Caco-2 (cell line): ENCODE measurements around the gene FAM168A. TPM values are rescaled to one million over a fixed set of nuclear protein-coding genes. Genes with fewer than 3 reads are reported as not detected.

Experiments used
- BruUV-seq: library from RNA; stranded (reverse); fragments of 400-500 nt; replicated peaks from 2 replicates; lab custom pipeline; 2021; lab: Mats Ljungman, UMichigan
- CTCF ChIA-PET: fragments of 300-600 bp; sonication (Branson Sonifier 250); formaldehyde crosslinking; loops from one replicate; lab custom pipeline; 2022; ENCODE audit warnings: antibody characterized with exemption; lab: Charles Lee
- POLR2A ChIA-PET: fragments of 300-600 bp; sonication (Branson Sonifier 250); formaldehyde crosslinking; loops from one replicate; lab custom pipeline; 2022; ENCODE audit warnings: antibody characterized with exemption; lab: Charles Lee
- DNase-seq, 2 experiments: peaks; one replicate each; pipeline versions ENCODE4 v3.0.0 to v3.0.0-alpha.2; 2020 to 2022
- H3K27me3 ChIP-seq: replicated peaks from 2 replicates; pipeline ENCODE4 v1.6.0; 2011; ENCODE audit warnings: low read length; ENCODE audit not compliant: control insufficient read depth, insufficient read depth
- H3K36me3 ChIP-seq: 2 replicates; pipeline ENCODE4 v1.5.1; 2011; ENCODE audit warnings: low read length; ENCODE audit not compliant: control insufficient read depth, insufficient read depth
- H3K4me1 ChIP-seq: fragments of 250-450 bp; sonication (Bioruptor Pico); 2 replicates; pipeline ENCODE4 v1.5.1; 2020; ENCODE audit warnings: mild to moderate bottlenecking
- H3K4me3 ChIP-seq: 2 replicates; pipeline ENCODE4 v1.5.1; 2011; ENCODE audit warnings: low read depth, mild to moderate bottlenecking, control low read depth, low read length
- H3K9me3 ChIP-seq: fragments of 250-450 bp; sonication (Bioruptor Pico); 2 replicates; pipeline ENCODE4 v1.5.1; 2020; ENCODE audit warnings: mild to moderate bottlenecking, moderate library complexity
- H3K27ac Mint-ChIP-seq: one replicate; pipeline ENCODE4 v1.8.0; 2022; ENCODE audit warnings: mixed read lengths; ENCODE audit not compliant: unreplicated experiment
- H3K27me3 Mint-ChIP-seq: one replicate; pipeline ENCODE4 v1.8.0; 2022; ENCODE audit warnings: mixed read lengths; ENCODE audit not compliant: insufficient read depth, unreplicated experiment
- H3K36me3 Mint-ChIP-seq: one replicate; pipeline ENCODE4 v1.8.0; 2022; ENCODE audit warnings: mild to moderate bottlenecking, mixed read lengths; ENCODE audit not compliant: insufficient read depth, unreplicated experiment
- H3K4me1 Mint-ChIP-seq: one replicate; pipeline ENCODE4 v1.8.0; 2022; ENCODE audit warnings: low read depth, mixed read lengths; ENCODE audit not compliant: unreplicated experiment
- H3K4me3 Mint-ChIP-seq: one replicate; pipeline ENCODE4 v1.8.0; 2022; ENCODE audit warnings: mild to moderate bottlenecking, moderate library complexity, mixed read lengths; ENCODE audit not compliant: unreplicated experiment
- H3K9me3 Mint-ChIP-seq: one replicate; pipeline ENCODE4 v1.8.0; 2022; ENCODE audit warnings: mixed read lengths; ENCODE audit not compliant: unreplicated experiment
- CTCF ChIP-seq, 2 experiments: fragments of 200-600 bp in 1 of 2; IDR thresholded peaks; 1 replicate in 1 of 2; 2 replicates in 1 of 2; pipeline versions ENCODE4 v1.5.1 to v1.8.0; 2011 to 2022; ENCODE audit warnings: antibody characterized with exemption in 1 of 2, control low read depth in 1 of 2, inconsistent platforms in 1 of 2, low read depth in 1 of 2, low read length in 1 of 2, mild to moderate bottlenecking in 1 of 2, moderate library complexity in 1 of 2; ENCODE audit not compliant: insufficient read depth in 1 of 2, severe bottlenecking in 1 of 2, unreplicated experiment in 1 of 2
- intact Hi-C: fragments of 100-400 bp; cut with micrococcal nuclease; formaldehyde crosslinking; loops from one replicate; pipeline ENCODE4 v1.10.0; 2022; ENCODE audit not compliant: unreplicated experiment
- total RNA-seq: library from RNA; stranded (reverse); gene quantifications from 2 replicates; pipeline ENCODE4 v1.2.3, GENCODE V29; 2022

FAM168A gene
- total RNA-seq, 1 experiment from 2014 or later, result 46.0 TPM

- H3K36me3 ChIP-seq, result no peaks in the 10 kb centered on the region; the same call in 1 of the 2 replicates
- ChIA-PET POLR2A (interaction anchor here (0.5 kb wide), 1 partner anchor 1172 kb away, joined by 7 read pairs; no protein-coding TSS in a partner anchor), CTCF (interaction anchor here (0.8 to 1.3 kb wide), 3 partner anchors 13 to 55 kb away, joined by 3 to 7 read pairs (median 4); no protein-coding TSS in a partner anchor)
- no peak overlapping the region for H3K4me3 ChIP-seq
- no peaks in the 10 kb centered on the region for H3K9me3 ChIP-seq
- Mint-ChIP-seq H3K4me1 (no peaks in the 10 kb centered on the region), H3K27ac (no peak overlapping the region), H3K27me3 (no peaks in the 10 kb centered on the region), H3K36me3 (peaks cover 20% of the 10 kb centered on the region), H3K4me3 (no peak overlapping the region), H3K9me3 (no peaks in the 10 kb centered on the region)
- BruUV-seq, result no TSS peak
- no peaks in the 10 kb centered on the region for H3K27me3 ChIP-seq
- DNase-seq, result no peak
- intact Hi-C loops, result loop anchor here (10.0 kb wide), 1 partner anchor 188 kb away; the partner anchor contains the start of gene FAM168A
- no peak for TF ChIP-seq CTCF (IDR thresholded peaks at IDR 0.05; ENCODE audit: insufficient read depth in 1 of 2, low read depth in 1 of 2, low read length in 1 of 2, severe bottlenecking in 1 of 2, unreplicated experiment in 1 of 2)
- H3K4me1 ChIP-seq, result no peaks in the 10 kb centered on the region
Measured at GRCh38 chr11:73406619-73407018, 191.3 kb downstream of the FAM168A start.

DNA sequence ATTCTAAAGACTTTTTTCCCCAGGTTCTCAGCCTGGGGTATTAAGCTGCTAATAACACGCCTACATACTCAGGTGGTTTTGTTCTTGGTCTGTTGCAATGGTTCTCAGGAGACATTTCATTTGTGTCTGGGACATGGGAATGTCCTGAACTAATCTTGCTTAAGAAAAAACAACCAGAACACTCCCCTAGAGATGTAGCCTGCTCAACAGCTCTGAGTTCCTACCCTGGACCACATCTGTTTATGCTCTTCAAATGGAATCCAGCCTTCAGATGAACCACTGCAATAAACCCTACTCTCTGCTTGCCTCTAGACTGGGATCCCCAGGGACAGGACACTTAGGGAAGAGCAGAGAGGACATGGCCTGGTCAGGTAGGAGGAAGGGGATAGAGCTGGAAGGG lies 191.8 kb downstream of the FAM168A start:
- peaks cover 20% of the 10 kb centered on the region for H3K36me3 Mint-ChIP-seq
- no peaks in the 10 kb centered on the region for H3K4me1 Mint-ChIP-seq
- no peak overlapping the region for H3K4me3 Mint-ChIP-seq
- Histone ChIP-seq H3K4me3 (no peak overlapping the region), H3K9me3 (no peaks in the 10 kb centered on the region), H3K4me1 (no peaks in the 10 kb centered on the region), H3K36me3 (no peaks in the 10 kb centered on the region; the same call in 1 of the 2 replicates), H3K27me3 (no peaks in the 10 kb centered on the region)
- intact Hi-C loops, result loop anchor here (10.0 kb wide), 1 partner anchor 189 kb away; the partner anchor contains the start of gene FAM168A
- no peak overlapping the region for H3K27ac Mint-ChIP-seq
- H3K9me3 Mint-ChIP-seq, result no peaks in the 10 kb centered on the region
- H3K27me3 Mint-ChIP-seq, result no peaks in the 10 kb centered on the region
- DNase-seq, result no peak
- no TSS peak for BruUV-seq
- TF ChIP-seq CTCF (IDR thresholded peaks at IDR 0.05; ENCODE audit: insufficient read depth in 1 of 2, low read depth in 1 of 2, low read length in 1 of 2, severe bottlenecking in 1 of 2, unreplicated experiment in 1 of 2), result no peak
- ChIA-PET CTCF (interaction anchor here (0.8 kb wide), 1 partner anchor 48 kb away, joined by 3 read pairs; no protein-coding TSS in a partner anchor), POLR2A (no interaction called here)

GRCh38 chr11:73405146-73405510 lies 192.8 kb downstream of the FAM168A start:
- H3K4me1 ChIP-seq, result no peaks in the 10 kb centered on the region
- no peaks in the 10 kb centered on the region; the same call in 1 of the 2 replicates for H3K36me3 ChIP-seq
- Mint-ChIP-seq H3K27me3 (no peaks in the 10 kb centered on the region), H3K4me1 (no peaks in the 10 kb centered on the region), H3K9me3 (no peaks in the 10 kb centered on the region), H3K27ac (no peak overlapping the region), H3K4me3 (no peak overlapping the region), H3K36me3 (peaks cover 20% of the 10 kb centered on the region)
- no TSS peak for BruUV-seq
- intact Hi-C loops, result loop anchor here (2.0 to 10.0 kb wide), 2 partner anchors 190 to 256 kb away; partner anchors contain the start of gene FAM168A
- no peak overlapping the region for H3K4me3 ChIP-seq
- ChIA-PET POLR2A (no interaction called here), CTCF (no interaction called here)
- no peak for TF ChIP-seq CTCF (IDR thresholded peaks at IDR 0.05; ENCODE audit: insufficient read depth in 1 of 2, low read depth in 1 of 2, low read length in 1 of 2, severe bottlenecking in 1 of 2, unreplicated experiment in 1 of 2)
- DNase-seq, result no peak
- H3K9me3 ChIP-seq, result no peaks in the 10 kb centered on the region
- no peaks in the 10 kb centered on the region for H3K27me3 ChIP-seq
